MM.1S (cell line): Measurements from ENCODE around the gene EMX1.

Experiments used
- DNase-seq: peaks from one replicate; pipeline ENCODE4 v3.0.0-alpha.2; 2015
- H2AFZ ChIP-seq: fragments of 300-600 bp; sonication (generic); 2 replicates; pipeline ENCODE4 v1.6.0; 2016; ENCODE audit warnings: antibody characterized with exemption, low read length
- H3F3A ChIP-seq: fragments of 300-600 bp; sonication (generic); 2 replicates; pipeline ENCODE4 v1.6.1; 2016; ENCODE audit warnings: mild to moderate bottlenecking, antibody characterized with exemption, low read length, moderate library complexity, mixed read lengths; ENCODE audit not compliant: insufficient read depth
- H3K27ac ChIP-seq: fragments of 300-600 bp; sonication (generic); 2 replicates; pipeline ENCODE4 v1.5.1; 2016; ENCODE audit warnings: mild to moderate bottlenecking, low read length
- H3K27me3 ChIP-seq: fragments of 300-600 bp; sonication (generic); replicated peaks from 2 replicates; pipeline ENCODE4 v1.6.0; 2016; ENCODE audit warnings: low read length; ENCODE audit not compliant: insufficient read depth
- H3K36me3 ChIP-seq: fragments of 300-600 bp; sonication (generic); replicated peaks from 2 replicates; pipeline ENCODE4 v1.6.1; 2016; ENCODE audit warnings: mild to moderate bottlenecking, low read length, mixed read lengths; ENCODE audit not compliant: insufficient read depth
- H3K4me1 ChIP-seq: fragments of 300-600 bp; sonication (generic); 2 replicates; pipeline ENCODE4 v1.6.1; 2016; ENCODE audit warnings: low read length, mixed read lengths
- H3K4me2 ChIP-seq: fragments of 300-600 bp; sonication (generic); 2 replicates; pipeline ENCODE4 v1.6.0; 2016; ENCODE audit warnings: low read depth, low read length
- H3K4me3 ChIP-seq: fragments of 300-600 bp; sonication (generic); 2 replicates; pipeline ENCODE4 v1.5.1; 2016; ENCODE audit warnings: low read length, mixed read lengths
- H3K79me2 ChIP-seq: fragments of 300-600 bp; sonication (generic); 2 replicates; pipeline ENCODE4 v1.6.1; 2016; ENCODE audit warnings: mixed run types, low read length, mixed read lengths
- H3K9ac ChIP-seq: fragments of 300-600 bp; sonication (generic); 2 replicates; pipeline ENCODE4 v1.6.1; 2016; ENCODE audit warnings: low read length, mixed read lengths
- H3K9me2 ChIP-seq: fragments of 300-600 bp; sonication (generic); replicated peaks from 2 replicates; pipeline ENCODE4 v1.6.1; 2016; ENCODE audit warnings: mild to moderate bottlenecking, low read length, mixed read lengths; ENCODE audit not compliant: insufficient read depth
- H3K9me3 ChIP-seq: fragments of 300-600 bp; sonication (generic); replicated peaks from 2 replicates; pipeline ENCODE4 v1.6.1; 2016; ENCODE audit warnings: mild to moderate bottlenecking, low read length, mixed read lengths; ENCODE audit not compliant: insufficient read depth
- H4K20me1 ChIP-seq: fragments of 300-600 bp; sonication (generic); 2 replicates; pipeline ENCODE4 v1.6.1; 2016; ENCODE audit warnings: mild to moderate bottlenecking, low read length, moderate library complexity, mixed read lengths; ENCODE audit not compliant: insufficient read depth
- EZH2 ChIP-seq: fragments of 300-600 bp; sonication (generic); optimal IDR thresholded peaks from 2 replicates; pipeline ENCODE3; 2017; ENCODE audit warnings: low read depth, mild to moderate bottlenecking, antibody characterized with exemption, low read length, mixed read lengths
- EZH2phosphoT487 ChIP-seq: fragments of 300-600 bp; sonication (generic); IDR thresholded peaks from 2 replicates; pipeline ENCODE4 v1.6.1; 2018; ENCODE audit warnings: antibody characterized with exemption, low read length
- TF ChIP-seq, protein P1 (sequence below): fragments of 300-600 bp; sonication (generic); IDR thresholded peaks from 2 replicates; pipeline ENCODE4 v1.5.1; 2016; ENCODE audit warnings: antibody characterized with exemption, low read length, mixed read lengths

The EMX1 gene

DNA sequence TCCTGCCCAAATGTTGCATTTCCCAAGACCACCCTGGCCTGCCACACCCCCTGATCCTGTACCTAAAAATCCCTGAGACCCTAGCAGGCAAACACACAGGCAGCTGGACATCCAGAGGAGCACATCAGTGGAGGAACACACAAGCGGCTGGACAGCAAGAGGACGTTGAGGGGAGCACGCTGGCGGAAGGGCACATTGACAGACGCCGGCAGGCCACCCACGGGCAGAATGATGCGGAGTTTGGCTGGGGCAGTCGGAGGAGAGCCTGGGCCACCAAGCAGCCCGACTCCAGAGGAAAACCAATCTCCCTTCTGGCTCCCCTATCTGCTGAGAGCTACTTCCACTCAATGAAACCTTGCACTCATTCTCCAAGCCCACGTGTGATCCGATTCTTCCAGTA, 47.7 kb downstream of the EMX1 start:
- Histone ChIP-seq H3K27me3 (no peaks in the 10 kb centered on the region), H3F3A (no peaks in the 10 kb centered on the region), H3K9me3 (no peaks in the 10 kb centered on the region), H3K9ac (no peak overlapping the region), H3K4me1 (no peaks in the 10 kb centered on the region), H3K27ac (no peak overlapping the region), H4K20me1 (no peaks in the 10 kb centered on the region), H3K79me2 (no peaks in the 10 kb centered on the region), H2AFZ (no peak overlapping the region), H3K4me3 (no peak overlapping the region), H3K9me2 (no peaks in the 10 kb centered on the region), H3K36me3 (no peaks in the 10 kb centered on the region), H3K4me2 (no peak overlapping the region)
- TF ChIP-seq, protein P1, sequence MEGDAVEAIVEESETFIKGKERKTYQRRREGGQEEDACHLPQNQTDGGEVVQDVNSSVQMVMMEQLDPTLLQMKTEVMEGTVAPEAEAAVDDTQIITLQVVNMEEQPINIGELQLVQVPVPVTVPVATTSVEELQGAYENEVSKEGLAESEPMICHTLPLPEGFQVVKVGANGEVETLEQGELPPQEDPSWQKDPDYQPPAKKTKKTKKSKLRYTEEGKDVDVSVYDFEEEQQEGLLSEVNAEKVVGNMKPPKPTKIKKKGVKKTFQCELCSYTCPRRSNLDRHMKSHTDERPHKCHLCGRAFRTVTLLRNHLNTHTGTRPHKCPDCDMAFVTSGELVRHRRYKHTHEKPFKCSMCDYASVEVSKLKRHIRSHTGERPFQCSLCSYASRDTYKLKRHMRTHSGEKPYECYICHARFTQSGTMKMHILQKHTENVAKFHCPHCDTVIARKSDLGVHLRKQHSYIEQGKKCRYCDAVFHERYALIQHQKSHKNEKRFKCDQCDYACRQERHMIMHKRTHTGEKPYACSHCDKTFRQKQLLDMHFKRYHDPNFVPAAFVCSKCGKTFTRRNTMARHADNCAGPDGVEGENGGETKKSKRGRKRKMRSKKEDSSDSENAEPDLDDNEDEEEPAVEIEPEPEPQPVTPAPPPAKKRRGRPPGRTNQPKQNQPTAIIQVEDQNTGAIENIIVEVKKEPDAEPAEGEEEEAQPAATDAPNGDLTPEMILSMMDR = no peak
- TF ChIP-seq EZH2phosphoT487 (no peak), EZH2 (no peak)
- DNase-seq = no peak

DNA sequence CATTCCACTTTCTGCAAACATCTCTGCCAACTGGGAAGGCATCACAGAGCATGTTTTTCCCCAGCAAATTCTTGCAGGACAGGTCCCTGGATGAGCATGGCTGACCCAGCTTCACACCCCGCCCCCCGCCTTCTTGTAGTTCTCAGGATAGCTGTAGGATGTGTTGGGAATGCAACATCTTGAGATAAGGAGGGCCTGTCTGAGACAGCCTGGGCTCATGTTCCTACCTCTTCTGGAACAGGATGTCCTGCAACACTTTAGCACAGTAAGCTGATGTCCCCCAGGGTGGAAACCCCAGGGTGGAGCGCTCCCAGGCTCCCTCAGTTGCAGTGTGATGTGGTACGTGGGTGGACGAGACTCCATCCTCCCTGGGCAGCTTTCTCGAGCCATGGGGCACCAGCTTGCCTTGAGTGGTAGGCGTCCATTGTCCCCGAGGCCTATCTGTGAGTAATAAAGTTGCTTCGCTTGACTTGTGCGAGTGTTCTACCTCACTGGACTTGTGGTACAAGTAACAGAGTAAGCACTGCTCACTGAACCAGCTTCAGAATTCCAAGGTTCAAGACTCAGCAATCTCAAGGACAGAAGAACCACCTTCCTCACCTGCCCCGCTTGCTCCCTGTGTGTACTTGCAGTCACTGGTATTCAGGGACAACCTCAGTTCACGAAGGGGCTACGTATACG, 48.6 kb downstream of the EMX1 start:
- TF ChIP-seq EZH2 = no peak
- TF ChIP-seq, protein P1 = no peak
- no peak for TF ChIP-seq EZH2phosphoT487
- Histone ChIP-seq H3F3A (no peaks in the 10 kb centered on the region), H3K9ac (no peak overlapping the region), H4K20me1 (no peaks in the 10 kb centered on the region), H3K9me2 (no peaks in the 10 kb centered on the region), H3K27ac (no peak overlapping the region), H3K79me2 (no peaks in the 10 kb centered on the region), H3K9me3 (no peaks in the 10 kb centered on the region), H3K27me3 (no peaks in the 10 kb centered on the region), H3K4me2 (no peak overlapping the region), H3K36me3 (no peaks in the 10 kb centered on the region), H2AFZ (no peak overlapping the region), H3K4me1 (no peaks in the 10 kb centered on the region), H3K4me3 (no peak overlapping the region)
- no peak for DNase-seq

DNA sequence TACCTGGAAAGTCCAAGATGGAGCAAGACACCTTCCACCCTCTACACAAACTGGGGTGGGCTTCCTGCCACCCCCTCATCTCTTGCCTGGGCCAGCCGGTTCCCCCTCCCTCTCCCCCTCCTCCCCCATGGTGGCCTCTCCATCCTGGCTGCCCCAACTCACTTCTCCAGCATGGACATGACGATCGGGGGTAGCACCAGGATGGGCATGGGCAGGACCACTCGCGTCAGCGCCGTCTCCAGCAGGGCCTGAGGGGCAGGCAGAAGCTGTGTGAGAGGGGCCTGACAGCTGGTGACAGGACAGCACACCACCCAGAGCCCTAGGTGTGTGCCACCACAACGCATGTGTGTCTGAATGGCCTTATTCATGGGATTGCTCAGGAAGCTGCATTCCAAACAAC, 51.0 kb downstream of the EMX1 start:
- no peaks in the 10 kb centered on the region for H3K9me3 ChIP-seq

More for the DNA sequence above, 51.0 kb downstream of the EMX1 start:
- Histone ChIP-seq H3K4me2 (no peak overlapping the region), H4K20me1 (no peaks in the 10 kb centered on the region), H3F3A (no peaks in the 10 kb centered on the region), H3K9me2 (no peaks in the 10 kb centered on the region), H3K4me3 (no peak overlapping the region), H3K9ac (no peak overlapping the region), H3K27ac (no peak overlapping the region), H3K4me1 (no peaks in the 10 kb centered on the region), H3K27me3 (no peaks in the 10 kb centered on the region), H2AFZ (no peak overlapping the region), H3K36me3 (no peaks in the 10 kb centered on the region), H3K79me2 (no peaks in the 10 kb centered on the region)
- TF ChIP-seq, protein P1 = no peak
- no peak for TF ChIP-seq EZH2
- no peak for TF ChIP-seq EZH2phosphoT487
- no peak for DNase-seq
